NCI-H1105 treated with DMSO at 0.1 percent for 48 hours (cell line): ENCODE measurements around the gene C8G.

Experiments used
- DNase-seq: peaks from one replicate; lab custom pipeline; 2025; lab: John Stamatoyannopoulos, UW

The C8G gene

GRCh38 chr9:136983167-136983566 lies 38.1 kb downstream of the C8G start:
- no peak for DNase-seq

- DNase-seq, result no peak
Observed at GRCh38 chr9:136983656-136984314, 38.7 kb downstream of the C8G start.

DNA sequence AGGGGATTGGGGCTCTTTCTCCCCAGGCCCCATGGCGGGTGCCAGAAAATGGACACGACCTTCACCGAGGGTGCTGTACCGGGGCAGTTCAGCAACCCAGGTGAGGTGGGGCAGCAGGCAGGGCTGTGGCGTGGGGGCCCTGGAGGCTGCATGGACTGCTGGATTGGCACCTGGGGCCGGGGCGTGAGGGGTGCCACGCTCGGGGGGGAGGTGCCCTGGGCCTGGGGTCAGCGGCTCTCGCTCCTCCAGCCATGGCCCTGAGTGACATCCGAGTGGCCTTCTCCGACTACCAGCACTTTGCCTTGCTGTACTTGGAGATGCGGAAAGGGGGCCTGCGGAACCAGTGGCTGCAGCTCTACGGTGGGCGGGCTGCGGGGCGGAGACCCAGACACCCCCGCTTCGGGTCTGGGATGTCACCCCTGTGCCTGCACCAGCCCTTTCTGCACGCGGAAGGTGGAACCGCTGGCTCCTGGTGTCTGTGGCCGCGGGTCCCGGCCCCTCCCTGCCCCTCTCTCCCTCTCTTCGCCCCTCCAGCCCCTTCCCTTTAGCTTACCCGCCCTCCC lies 39.5 kb downstream of the C8G start:
- no peak for DNase-seq

DNA sequence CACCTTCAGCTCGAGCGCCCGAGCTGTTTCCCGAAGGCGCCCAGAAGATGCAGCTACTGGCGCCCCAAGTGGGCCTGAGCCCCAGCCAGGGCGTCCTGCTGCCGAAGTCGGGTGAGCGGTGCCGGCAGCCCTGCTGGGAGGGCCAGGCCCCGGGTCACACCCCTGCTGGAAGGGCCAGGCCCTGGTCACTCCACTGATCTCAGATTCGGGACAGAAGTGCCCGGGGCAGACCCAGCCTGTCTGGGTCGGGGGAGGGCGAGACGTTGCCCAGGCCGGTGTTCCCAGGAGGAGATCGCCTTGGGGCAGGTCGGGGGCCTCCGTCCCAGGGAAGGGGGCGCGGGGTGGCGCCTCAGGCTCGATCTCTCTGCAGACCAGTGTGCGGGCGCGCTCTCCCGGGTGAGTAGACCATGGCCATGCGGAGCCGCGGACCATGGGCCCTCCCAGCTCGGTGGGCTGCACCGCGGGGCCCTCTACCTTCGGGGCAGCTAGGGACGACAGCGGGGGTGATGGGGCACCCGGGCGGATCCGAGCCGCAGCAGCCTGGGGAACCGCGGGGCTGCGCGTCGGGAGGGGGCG lies 40.1 kb downstream of the C8G start:
- no peak for DNase-seq

- DNase-seq, result no peak
Observed at GRCh38 chr9:136985853-136986252, 40.8 kb downstream of the C8G start.

GRCh38 chr9:136988872-136989271 lies 43.8 kb downstream of the C8G start:
- no peak for DNase-seq

DNA sequence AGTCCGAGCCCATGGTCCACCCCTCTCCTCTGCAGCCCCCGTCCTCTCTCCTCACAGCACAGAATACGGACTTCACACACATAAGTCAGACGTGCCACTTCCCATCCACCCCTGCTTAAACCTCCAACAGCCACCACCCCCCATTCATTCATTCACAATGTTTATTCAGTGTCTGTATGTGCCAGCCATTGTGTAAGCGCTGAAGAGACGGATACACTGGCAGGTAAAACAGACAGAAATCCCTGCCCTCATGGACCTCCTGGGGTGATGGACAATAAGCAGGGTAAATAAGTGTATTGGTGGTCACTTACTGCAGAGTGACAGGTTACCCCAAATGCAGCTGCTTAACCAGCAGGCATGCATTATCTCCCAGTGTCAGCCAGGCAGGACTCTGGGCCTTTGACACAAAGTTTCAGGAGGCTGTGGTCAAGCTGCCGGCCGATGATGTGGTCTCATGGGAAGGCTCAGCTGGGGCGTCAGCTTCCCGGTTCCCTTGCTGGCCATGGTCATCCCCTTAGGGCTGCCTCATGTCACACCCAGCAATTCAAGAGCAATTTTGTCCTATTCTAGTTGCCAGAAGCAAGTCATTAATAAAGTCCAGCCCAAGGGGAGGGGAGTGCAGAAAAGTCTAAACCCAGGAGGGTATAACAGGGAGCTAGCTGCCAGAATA lies 45.3 kb downstream of the C8G start:
- no peak for DNase-seq

GRCh38 chr9:136991993-136992818 lies 47.2 kb downstream of the C8G start, which contains the start of gene PAXX:
TSS of gene PAXX (plus strand) at chr9:136992422. CDS start at chr9:136992444, 22 bp downstream.
- DNase-seq, result peak; percentile 66

- DNase-seq, result no peak
Observed at GRCh38 chr9:136992819-136993369, 47.9 kb downstream of the C8G start.

- DNase-seq, result no peak
Observed at GRCh38 chr9:136994180-136994887, 49.3 kb downstream of the C8G start.

DNA sequence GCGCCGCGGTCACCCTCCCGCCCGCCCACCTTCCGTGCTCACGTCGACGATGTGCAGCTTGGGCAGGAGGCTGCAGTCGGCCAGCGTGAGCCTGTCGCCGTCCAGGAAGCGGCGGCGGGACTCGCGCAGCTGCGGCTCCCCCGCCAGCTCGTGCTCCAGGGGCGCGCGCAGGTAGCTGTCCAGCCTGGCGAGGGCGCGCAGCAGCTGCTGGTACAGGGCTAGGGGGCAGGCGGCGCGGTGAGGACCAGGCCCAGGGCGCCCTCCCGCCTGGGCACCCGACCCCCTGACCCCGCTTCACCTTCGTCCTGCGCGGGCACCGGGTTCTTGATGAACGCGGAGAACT lies 49.8 kb downstream of the C8G start:
- peak; percentile 17 for DNase-seq

GRCh38 chr9:136995362-136995761 lies 50.3 kb downstream of the C8G start:
- DNase-seq, result no peak

DNA sequence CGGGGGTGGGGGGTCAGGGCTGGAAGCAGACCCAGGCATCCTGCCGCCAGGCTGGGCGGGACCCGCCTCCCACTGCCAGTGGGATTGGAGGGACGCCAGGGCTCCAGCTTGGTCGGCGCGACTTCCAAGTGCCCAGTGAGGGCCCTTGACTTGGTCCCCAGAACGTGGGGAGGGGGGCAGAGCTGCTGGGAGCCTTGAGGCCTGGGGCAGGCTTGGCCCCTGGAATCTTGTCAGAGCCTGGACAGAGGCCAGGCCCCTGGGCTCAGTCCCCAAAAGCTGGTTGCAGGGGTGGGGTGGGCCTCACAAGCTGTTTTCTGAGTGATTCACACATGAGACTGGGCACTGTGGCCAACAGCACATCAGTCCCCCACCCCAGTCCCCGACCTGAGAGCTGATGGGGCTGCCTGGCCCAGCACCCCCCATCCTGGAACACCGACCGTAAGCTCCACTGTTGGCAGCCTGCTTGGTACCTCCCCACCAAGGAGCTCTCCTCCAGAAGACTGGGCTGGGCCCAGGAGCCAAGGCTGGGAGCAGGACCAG lies 50.8 kb downstream of the C8G start:
- DNase-seq, result peak; percentile 29
